ENCODE data around the gene RANBP3. TPM values are rescaled to one million over a fixed set of nuclear protein-coding genes. Genes with fewer than 3 reads are reported as not detected.

RANBP3 gene
- total RNA-seq, 1 donor from 2014 or later, result 76.1 TPM

GRCh38 chr19:5933391-5934068, 44.4 kb downstream of the RANBP3 start:
- no peak for DNase-seq (ENCODE audit: low read depth)
- TF ChIP-seq CTCF (IDR thresholded peaks at IDR 0.05; ENCODE audit: insufficient read depth, low read length, poor library complexity, severe bottlenecking), result no peak
- H3K4me3 ChIP-seq (ENCODE audit: low read depth, low read length), result no peak overlapping the region
- no peaks in the 10 kb centered on the region for H3K36me3 ChIP-seq (ENCODE audit: control insufficient read depth, insufficient read depth, low read length)
- no peaks in the 10 kb centered on the region for H3K27me3 ChIP-seq (ENCODE audit: control insufficient read depth, insufficient read depth, low read length)

- Histone ChIP-seq H3K36me3 (ENCODE audit: control insufficient read depth, insufficient read depth, low read length) (peaks cover 1% of the 10 kb centered on the region), H3K4me3 (ENCODE audit: low read depth, low read length) (no peak overlapping the region), H3K27me3 (ENCODE audit: control insufficient read depth, insufficient read depth, low read length) (no peaks in the 10 kb centered on the region)
- no peak for DNase-seq (ENCODE audit: low read depth)
- no peak for TF ChIP-seq CTCF (IDR thresholded peaks at IDR 0.05; ENCODE audit: insufficient read depth, low read length, poor library complexity, severe bottlenecking)
Observed at GRCh38 chr19:5932609-5933262, 45.2 kb downstream of the RANBP3 start.

GRCh38 chr19:5932146-5932545, 45.8 kb downstream of the RANBP3 start:
- H3K36me3 ChIP-seq (ENCODE audit: control insufficient read depth, insufficient read depth, low read length), result peaks cover 1% of the 10 kb centered on the region
- no peaks in the 10 kb centered on the region for H3K27me3 ChIP-seq (ENCODE audit: control insufficient read depth, insufficient read depth, low read length)
- DNase-seq (ENCODE audit: low read depth), result no peak
- no peak overlapping the region for H3K4me3 ChIP-seq (ENCODE audit: low read depth, low read length)
- TF ChIP-seq CTCF (IDR thresholded peaks at IDR 0.05; ENCODE audit: insufficient read depth, low read length, poor library complexity, severe bottlenecking), result no peak

GRCh38 chr19:5931251-5931650, 46.7 kb downstream of the RANBP3 start:
- no peak for TF ChIP-seq CTCF (IDR thresholded peaks at IDR 0.05; ENCODE audit: insufficient read depth, low read length, poor library complexity, severe bottlenecking)
- Histone ChIP-seq H3K27me3 (ENCODE audit: control insufficient read depth, insufficient read depth, low read length) (no peaks in the 10 kb centered on the region), H3K36me3 (ENCODE audit: control insufficient read depth, insufficient read depth, low read length) (peaks cover 1% of the 10 kb centered on the region), H3K4me3 (ENCODE audit: low read depth, low read length) (no peak overlapping the region)
- DNase-seq (ENCODE audit: low read depth), result no peak

- no peak for DNase-seq (ENCODE audit: low read depth)
- no peak for TF ChIP-seq CTCF (IDR thresholded peaks at IDR 0.05; ENCODE audit: insufficient read depth, low read length, poor library complexity, severe bottlenecking)
- no peak overlapping the region for H3K4me3 ChIP-seq (ENCODE audit: low read depth, low read length)
- peaks cover 1% of the 10 kb centered on the region for H3K36me3 ChIP-seq (ENCODE audit: control insufficient read depth, insufficient read depth, low read length)
- no peaks in the 10 kb centered on the region for H3K27me3 ChIP-seq (ENCODE audit: control insufficient read depth, insufficient read depth, low read length)
Observed at GRCh38 chr19:5929625-5930024, 48.3 kb downstream of the RANBP3 start.
